HG03060 (cell line): ENCODE results near the gene SPATS2L.
"Not testable (repeated sequence)": the region's sequence is repeated elsewhere in the genome, so short reads cannot be mapped to it uniquely, and the experiment has no call there.

Experiments used
- ATAC-seq: cut with Tn5 transposase; IDR thresholded peaks from one replicate; pipeline ENCODE4 v1.9.1; 2021; ENCODE audit warnings: low read depth, moderate number of reproducible peaks; ENCODE audit not compliant: unreplicated experiment

Gene SPATS2L

DNA sequence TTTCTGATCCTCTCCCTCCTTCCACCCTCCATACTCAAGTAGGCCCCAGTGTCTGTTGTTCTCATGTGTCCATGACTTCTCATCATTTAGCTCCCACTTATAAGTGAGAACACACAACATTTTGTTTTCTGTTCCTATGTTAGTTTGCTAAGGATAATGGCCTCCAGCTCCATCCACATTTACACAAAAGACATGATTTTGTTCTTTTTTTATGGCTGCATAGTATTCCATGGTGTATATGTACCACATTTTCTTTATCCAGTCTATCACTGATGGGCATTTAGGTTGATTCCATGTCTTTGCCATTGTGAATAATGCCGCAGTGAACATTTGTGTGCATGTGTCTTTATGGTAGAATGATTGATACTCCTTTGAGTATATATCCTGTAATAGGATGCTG is 37.7 kb downstream of the SPATS2L start:
- ATAC-seq: not testable (repeated sequence)

DNA sequence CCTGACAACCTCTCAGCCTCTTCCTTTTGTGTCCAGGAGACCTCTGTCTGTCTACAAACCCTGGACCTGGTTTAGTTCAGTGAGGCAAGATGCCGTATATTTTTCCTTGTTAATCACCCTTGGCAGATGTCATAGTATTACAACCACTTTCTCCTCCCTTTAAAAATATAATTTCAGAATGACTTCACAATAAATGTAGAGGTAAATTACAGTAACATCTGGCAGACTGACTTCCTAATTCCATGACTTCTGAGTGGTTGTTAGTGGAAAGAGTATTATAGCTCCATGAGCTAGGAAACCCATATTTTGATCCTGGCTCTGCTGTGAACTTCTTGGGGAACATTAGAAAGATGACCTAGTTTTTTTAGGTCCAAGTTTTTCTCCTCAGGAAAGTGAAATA is 39.5 kb downstream of the SPATS2L start:
- no peak for ATAC-seq

GRCh38 chr2:200347301-200347700 is 40.8 kb downstream of the SPATS2L start:
- ATAC-seq: no peak

- ATAC-seq: no peak
Observed at GRCh38 chr2:200348897-200349563, 42.5 kb downstream of the SPATS2L start.

DNA sequence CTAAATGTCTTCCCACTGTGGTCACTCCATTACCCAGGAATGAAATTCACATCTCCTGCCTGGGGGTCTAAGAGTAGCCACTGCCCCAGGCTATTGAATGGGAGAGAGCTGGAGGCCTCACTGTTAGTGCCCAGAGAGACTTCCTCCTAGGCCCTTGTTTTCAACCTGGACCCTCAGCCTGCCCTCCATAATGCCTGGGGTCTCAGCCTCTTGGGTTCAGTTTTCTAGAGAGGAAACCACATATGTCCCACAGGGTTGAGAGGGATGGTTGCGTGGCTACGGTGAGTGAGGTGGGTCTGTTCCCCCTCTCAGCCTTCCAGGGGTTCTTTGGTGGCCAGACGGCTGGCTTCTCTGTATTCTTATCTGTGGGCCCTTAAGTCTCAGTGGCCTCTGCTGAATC is 43.4 kb downstream of the SPATS2L start:
- ATAC-seq: no peak

GRCh38 chr2:200350850-200351285 is 44.4 kb downstream of the SPATS2L start:
- ATAC-seq: no peak

DNA sequence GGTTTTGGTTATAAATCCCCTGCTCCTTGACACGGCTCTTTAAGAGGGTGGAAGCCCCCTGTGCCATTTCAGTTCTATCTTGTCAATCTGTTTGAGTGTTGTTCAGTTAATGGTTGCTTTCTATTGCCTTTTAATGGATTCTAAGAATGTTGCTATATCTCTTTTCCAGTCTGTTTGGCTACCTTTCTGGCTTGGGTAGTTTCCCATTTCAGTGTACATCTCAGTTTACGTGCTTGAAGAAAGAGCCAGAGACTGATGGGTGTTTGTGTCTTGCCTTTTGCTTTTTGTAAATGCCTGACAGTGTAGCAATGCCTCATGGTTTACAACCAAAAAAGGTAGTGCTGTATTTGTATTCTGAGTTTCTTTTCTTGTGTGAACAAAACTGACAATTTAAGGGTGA is 45.3 kb downstream of the SPATS2L start:
- no peak for ATAC-seq

GRCh38 chr2:200352636-200353035 is 46.1 kb downstream of the SPATS2L start:
- no peak for ATAC-seq

- ATAC-seq: no peak
Observed at GRCh38 chr2:200353120-200353519, 46.6 kb downstream of the SPATS2L start.

- no peak for ATAC-seq
Observed at GRCh38 chr2:200353874-200354273, 47.4 kb downstream of the SPATS2L start.

- no peak for ATAC-seq
Observed at GRCh38 chr2:200354833-200355751, 48.6 kb downstream of the SPATS2L start.

- ATAC-seq: no peak
Observed at GRCh38 chr2:200356321-200356720, 49.8 kb downstream of the SPATS2L start.

- ATAC-seq: no peak
Observed at GRCh38 chr2:200356857-200357384, 50.4 kb downstream of the SPATS2L start.

DNA sequence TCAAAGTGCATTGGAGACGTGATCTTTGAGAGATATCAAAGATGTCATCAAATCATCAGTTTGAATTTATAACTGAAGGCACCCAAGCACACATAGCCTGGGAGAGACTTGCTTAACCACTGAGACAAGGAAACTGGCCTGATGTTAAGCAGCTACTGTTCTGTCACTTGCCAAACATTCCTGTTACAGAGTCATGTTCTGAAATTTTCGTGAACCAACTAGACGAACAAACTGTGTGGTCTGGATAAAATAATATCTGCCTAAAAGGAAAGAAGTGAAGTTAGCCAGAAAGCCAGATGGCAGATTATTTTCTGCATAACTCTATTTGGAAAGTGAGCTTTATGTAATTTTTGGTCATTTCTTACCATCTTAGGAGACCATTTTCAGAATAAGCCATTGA is 51.4 kb downstream of the SPATS2L start:
- ATAC-seq: no peak

GRCh38 chr2:200359552-200359951 is 53.1 kb downstream of the SPATS2L start:
- no peak for ATAC-seq

GRCh38 chr2:200360364-200360763 is 53.9 kb downstream of the SPATS2L start:
- no peak for ATAC-seq

DNA sequence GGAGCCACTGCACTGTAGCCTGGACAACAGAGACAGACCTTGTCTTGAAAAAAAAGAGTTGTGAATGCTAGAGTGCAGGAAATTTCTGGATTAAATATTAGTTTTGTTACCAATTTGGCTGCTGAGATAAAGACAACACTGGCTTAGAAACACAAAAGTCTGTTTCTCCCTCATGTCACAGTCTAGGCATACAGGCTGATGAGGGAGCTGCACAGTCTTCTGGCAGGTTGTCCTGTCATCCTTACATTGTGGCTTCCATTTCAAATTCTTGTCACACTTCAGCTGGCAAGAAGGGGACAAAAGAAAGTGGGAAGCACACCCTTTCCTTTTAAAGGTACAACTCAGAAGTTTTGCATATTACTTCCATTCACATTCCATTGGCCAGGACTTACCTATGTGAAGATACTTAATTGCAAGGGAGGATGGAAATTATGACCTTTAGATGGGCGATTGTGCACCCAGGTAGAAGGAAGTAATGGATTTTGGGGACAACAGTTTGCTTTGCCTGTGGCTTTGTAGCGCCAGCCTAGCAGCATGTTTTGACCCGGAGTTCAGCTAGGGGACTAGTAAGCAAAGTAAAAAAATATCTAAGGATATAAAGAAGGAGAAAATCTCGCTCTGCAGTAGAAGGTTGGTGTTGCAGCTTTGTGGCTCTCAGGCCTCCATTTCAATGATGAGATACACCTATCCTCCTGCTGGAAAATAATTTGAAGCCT is 55.9 kb downstream of the SPATS2L start:
- ATAC-seq: no peak

- ATAC-seq: no peak
Observed at GRCh38 chr2:200363279-200363678, 56.8 kb downstream of the SPATS2L start.

DNA sequence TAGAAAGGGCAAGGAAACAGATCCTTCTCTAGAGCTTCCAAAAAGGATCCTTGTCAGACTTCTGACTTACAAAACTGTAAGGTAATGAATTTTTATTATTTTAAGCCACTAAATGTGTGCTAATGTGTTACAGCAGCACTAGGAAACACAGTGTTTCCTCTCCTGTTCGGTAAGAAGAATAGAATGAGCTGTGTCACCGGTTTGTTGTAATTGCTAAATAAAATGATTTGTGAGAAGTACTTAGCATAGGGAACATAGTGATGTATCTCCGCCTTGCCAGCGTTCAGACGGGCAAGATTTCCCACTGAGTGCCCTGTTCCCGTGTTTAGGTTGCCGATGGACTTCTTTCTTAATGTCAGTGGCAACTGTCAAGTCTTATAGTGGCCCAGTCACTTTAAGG is 57.6 kb downstream of the SPATS2L start:
- ATAC-seq: no peak

GRCh38 chr2:200364620-200365019 is 58.1 kb downstream of the SPATS2L start:
- no peak for ATAC-seq

DNA sequence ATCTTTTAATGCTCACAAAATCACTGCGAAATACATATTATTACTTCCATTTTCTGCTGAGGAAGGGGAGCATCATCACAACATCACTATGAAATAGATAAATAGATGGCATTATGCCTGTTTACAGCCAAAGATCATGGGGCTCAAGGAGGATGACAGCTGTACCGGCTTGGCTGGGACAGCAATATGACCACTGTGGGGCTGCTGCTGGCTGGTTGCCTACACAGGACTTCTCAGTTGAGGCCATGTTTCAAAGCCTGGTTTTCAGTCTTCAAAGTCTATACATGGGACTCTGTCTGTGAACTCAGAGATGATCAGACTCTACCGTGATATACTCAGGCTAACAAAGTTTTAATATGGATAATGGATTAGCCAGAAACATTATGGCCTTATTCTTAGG is 58.7 kb downstream of the SPATS2L start:
- ATAC-seq: no peak
